AML-193 (cell line): ENCODE data around the gene ATP2C1.
"Not testable (repeated sequence)": the region's sequence is repeated elsewhere in the genome, so short reads cannot be mapped to it uniquely, and the experiment has no call there.

Experiments used
- DNase-seq, 2 experiments: peaks; one replicate each; lab custom pipeline; 2025; lab: John Stamatoyannopoulos, UW

Gene ATP2C1

GRCh38 chr3:130893376-130894129 is at the start of gene ATP2C1:
Gene ATP2C1 (plus strand): TSS chr3:130894084. CDS start chr3:130894770, 686 bp downstream.
- DNase-seq, result peak; percentile 96 to 97

DNA sequence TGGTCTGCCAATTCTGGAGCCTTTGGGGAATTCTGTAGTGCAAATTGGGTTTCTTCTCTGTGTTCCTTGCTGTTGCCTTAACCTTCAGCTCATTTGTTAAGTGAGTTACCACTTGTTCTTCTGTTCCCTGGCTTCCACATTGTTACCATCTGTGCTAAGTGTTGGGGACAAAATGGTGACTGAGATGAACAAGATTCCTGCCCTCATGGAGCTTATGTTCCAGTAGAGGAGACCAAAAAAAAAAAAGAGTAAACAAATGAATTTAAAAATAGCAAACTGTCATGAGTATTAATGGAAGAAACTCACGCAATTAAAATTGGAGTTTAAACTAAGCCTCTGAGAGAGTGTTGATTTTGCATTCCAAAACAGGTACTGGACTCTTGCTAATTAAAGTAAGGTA is 49.4 kb upstream of the ATP2C1 start:
- DNase-seq, result no peak

- DNase-seq, result no peak
Observed at GRCh38 chr3:130846181-130846580, 47.7 kb upstream of the ATP2C1 start.

- peak; percentile 82 to 90 for DNase-seq
Observed at GRCh38 chr3:130849091-130849552, 44.8 kb upstream of the ATP2C1 start.

GRCh38 chr3:130850044-130850797 is 43.7 kb upstream of the ATP2C1 start:
- DNase-seq, result peak; percentile 97

GRCh38 chr3:130850843-130851242 is 43.0 kb upstream of the ATP2C1 start:
- DNase-seq, result peak; percentile 50 to 52

DNA sequence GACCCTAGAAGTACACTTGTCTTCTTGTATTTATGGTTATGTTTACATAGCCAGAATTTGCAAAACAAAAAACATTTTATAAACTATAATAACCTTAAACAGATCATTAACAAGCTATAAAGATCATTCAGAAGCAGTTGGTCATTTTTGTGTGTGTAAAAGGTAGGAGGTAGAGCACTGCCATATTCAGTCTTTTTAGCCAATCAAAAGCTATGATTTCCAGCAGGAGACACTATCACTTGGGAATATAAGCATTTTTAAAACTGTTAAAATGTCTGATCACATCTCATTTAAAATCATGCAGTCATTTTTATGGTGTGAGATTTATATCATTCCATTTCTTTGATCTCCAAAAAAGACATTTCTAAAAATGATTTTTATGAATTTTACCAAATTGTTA is 42.6 kb upstream of the ATP2C1 start:
- DNase-seq, result no peak

GRCh38 chr3:130853581-130853980 is 40.3 kb upstream of the ATP2C1 start:
- DNase-seq, result no peak

DNA sequence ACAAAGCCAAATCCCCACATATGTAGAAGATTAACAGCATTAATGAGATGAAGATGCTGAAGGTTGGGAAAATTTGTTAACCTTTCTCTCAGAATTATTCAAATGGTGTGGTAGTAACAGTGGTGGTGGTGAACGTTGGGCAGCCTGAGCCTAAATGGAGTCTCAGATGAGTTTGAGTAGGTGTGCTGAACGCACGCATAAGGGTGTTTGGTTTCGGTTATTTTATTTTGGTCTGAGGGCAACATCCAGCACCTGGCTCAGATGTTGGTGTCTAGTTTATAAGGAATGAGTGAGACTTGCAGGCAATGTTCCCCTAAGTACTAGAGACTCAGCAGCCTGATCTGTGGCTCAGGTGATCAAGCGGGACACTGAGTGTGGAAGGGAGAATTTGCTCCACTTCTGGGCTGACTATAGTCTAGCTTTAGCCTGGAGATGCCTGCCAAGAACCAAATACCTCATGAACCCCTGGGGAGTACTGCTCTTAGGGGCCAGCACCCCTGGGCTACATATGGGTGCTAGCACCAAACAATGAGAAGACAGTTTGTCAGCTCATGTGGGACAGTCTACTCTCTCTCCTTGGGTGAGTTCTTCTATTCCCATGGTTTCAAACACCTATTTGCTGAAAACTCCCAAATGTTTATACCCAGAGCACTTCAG is 39.5 kb upstream of the ATP2C1 start:
- DNase-seq, result no peak

- peak; percentile 72 to 74 for DNase-seq
Observed at GRCh38 chr3:130857336-130858026, 36.4 kb upstream of the ATP2C1 start.

- DNase-seq, result not testable (repeated sequence)
Observed at GRCh38 chr3:130862130-130862529, 31.8 kb upstream of the ATP2C1 start.

DNA sequence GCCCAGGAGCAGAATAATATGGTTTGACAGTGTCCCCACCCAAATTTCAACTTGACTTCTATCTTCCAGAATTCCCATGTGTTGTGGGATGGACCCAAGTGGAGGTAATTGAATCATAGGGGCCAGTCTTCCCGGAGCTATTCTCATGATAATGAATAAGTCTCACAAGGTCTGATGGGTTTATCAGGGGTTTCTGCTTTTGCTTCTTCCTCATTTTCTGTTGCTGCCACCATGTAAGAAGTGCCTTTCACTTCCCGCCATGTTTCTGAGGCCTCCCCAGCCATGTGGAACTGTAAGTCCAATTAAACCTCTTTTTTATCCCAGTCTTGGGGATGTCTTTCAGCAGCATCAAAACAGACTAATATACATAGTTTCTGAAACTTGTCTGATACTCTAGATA is 28.4 kb upstream of the ATP2C1 start:
- DNase-seq, result no peak

GRCh38 chr3:130866327-130866726 is 27.6 kb upstream of the ATP2C1 start:
- no peak for DNase-seq

DNA sequence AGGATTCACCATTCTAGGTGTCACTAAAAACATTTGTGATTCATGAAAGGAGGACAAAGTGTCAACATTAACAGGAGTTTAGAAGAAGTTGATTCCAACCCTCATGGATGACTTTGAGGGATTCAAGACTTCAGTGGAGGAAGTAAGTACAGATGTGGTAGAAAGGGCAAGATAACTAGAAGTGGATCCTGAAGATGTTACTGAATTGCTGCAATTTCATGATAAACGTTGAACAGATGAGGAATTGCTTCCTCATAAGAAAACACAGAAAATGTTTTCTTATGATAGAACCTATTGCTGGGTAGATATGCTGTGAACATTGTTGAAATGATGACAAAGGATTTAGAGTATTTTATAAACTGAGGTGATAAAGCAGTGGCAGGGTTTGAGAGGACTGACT is 23.5 kb upstream of the ATP2C1 start:
- no peak for DNase-seq

GRCh38 chr3:130876594-130876993 is 17.3 kb upstream of the ATP2C1 start:
- no peak for DNase-seq

- no peak for DNase-seq
Observed at GRCh38 chr3:130878464-130878863, 15.4 kb upstream of the ATP2C1 start.

DNA sequence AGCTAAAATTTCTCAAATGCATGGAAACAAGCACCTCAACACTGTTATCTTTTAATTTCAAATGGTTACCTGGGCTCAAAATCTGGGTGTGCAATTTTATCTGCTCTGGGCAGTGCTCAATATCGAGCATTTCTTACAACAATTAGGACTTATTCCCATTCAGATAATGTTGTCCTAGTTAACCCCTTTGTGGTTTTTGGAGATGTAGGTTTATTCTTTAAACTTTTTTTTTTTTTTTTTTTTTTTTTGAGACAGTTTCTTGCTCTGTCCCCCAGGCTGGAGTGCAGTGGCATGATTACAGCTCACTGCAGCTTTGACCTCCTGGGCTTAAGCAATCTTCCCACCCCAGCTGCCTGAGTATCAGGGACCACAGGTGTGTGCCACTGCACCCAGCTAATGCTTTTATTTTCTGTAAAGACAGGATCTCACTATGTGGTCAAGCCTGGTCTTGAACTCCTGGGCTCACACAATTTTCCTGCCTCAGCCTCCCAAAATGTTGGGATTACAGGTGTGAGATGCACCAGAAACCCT is 4.4 kb upstream of the ATP2C1 start:
- no peak for DNase-seq

GRCh38 chr3:130892759-130893375 is 1.0 kb upstream of the ATP2C1 start:
- DNase-seq, result peak; percentile 89 to 94

DNA sequence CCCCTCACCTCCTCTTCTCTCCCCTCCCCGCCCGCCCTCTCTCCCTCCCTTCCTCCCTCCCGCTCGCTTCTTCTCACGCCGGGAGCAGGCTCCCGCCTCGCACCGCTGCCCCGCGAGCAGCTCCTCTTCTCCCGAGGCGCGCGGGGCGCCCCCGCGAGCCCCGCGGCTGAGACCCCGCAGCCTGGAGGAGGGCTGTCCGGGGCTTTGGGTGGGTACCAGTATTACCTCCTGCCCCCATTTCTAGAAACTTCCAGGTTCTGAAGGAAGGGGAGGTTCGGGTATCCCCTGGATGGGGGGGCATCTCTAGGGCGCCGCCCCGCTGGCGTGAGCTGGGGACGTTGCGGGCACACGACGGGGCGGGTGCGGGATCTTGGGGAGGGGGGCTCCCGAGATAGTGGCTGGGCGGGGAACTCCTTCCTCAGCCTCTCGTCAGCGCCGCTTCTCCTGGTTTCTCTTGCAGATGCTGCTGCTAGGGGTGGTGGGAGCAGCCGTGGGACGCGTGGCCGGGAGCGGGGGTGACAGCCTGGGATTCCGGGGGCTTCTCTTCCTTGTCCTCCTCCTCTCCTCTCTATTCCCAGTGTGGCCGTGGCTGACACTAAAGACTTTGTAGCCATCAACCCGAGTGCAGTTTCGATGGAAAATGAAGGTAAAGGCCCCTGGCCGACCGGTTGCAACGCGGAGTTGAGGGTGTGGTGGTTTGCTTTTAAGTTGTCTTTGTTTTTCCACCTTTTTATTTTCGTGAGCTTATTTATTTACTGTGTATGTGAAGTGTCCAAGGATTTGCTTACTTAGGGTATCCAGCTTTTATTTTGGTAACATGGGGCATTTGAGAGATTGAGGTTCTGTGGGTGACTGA is 474 bp downstream of the ATP2C1 start:
- DNase-seq, result peak; percentile 38 to 51

DNA sequence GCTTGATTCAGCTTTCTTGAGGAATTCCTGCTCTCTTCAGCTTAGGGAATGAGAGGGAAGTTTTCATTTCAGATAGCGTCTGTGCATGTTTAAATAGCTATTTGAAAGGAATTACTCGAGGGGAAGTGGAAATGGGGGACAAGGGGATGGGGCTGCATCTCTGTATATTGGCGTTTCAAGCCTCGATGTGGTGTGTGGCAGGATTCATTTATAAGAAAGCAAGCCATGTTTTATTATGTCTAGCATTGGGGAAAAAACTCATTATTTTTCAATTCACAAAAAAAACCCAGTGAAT is 1.0 kb downstream of the ATP2C1 start:
- peak in 1 of 2 experiments; percentile 34 for DNase-seq
